ENCODE measurements around the gene CMBL.
A peak's percentile ranks its signal among the peaks of the same experiment; 100 is the strongest.
"Not testable (repeated sequence)": the region's sequence is repeated elsewhere in the genome, so short reads cannot be mapped to it uniquely, and the experiment has no call there.

The CMBL gene

GRCh38 chr5:10248378-10249260 lies 59.1 kb downstream of the CMBL start:
- ATAC-seq, result no peak
- Mint-ChIP-seq H3K27me3 (no peaks in the 10 kb centered on the region), H3K27ac (peak overlapping the region; percentile 100), H3K4me3 (peak overlapping the region; percentile 94), H3K4me1 (peaks cover 44% of the 10 kb centered on the region), H3K36me3 (no peaks in the 10 kb centered on the region), H3K9me3 (no peaks in the 10 kb centered on the region)

- not testable (repeated sequence) for ATAC-seq, H3K27ac Mint-ChIP-seq, H3K36me3 Mint-ChIP-seq, H3K27me3 Mint-ChIP-seq, H3K9me3 Mint-ChIP-seq, H3K4me3 Mint-ChIP-seq
- H3K4me1 Mint-ChIP-seq, result peaks cover 35% of the 10 kb centered on the region
Measured at GRCh38 chr5:10247217-10247616, 60.5 kb downstream of the CMBL start.

GRCh38 chr5:10246761-10247160 lies 60.9 kb downstream of the CMBL start:
- Mint-ChIP-seq H3K4me3 (no peak overlapping the region), H3K36me3 (no peaks in the 10 kb centered on the region), H3K9me3 (no peaks in the 10 kb centered on the region), H3K27ac (no peak overlapping the region), H3K27me3 (no peaks in the 10 kb centered on the region), H3K4me1 (peaks cover 31% of the 10 kb centered on the region)
- ATAC-seq, result no peak

GRCh38 chr5:10244342-10244944 lies 63.3 kb downstream of the CMBL start:
- Mint-ChIP-seq H3K27me3 (no peaks in the 10 kb centered on the region), H3K9me3 (no peaks in the 10 kb centered on the region), H3K4me3 (no peak overlapping the region), H3K27ac (no peak overlapping the region), H3K36me3 (no peaks in the 10 kb centered on the region), H3K4me1 (peaks cover 18% of the 10 kb centered on the region)
- ATAC-seq, result no peak

GRCh38 chr5:10243660-10244240 lies 64.0 kb downstream of the CMBL start:
- H3K27me3 Mint-ChIP-seq, result no peaks in the 10 kb centered on the region
- no peak overlapping the region for H3K27ac Mint-ChIP-seq
- H3K4me3 Mint-ChIP-seq, result no peak overlapping the region
- ATAC-seq, result no peak
- H3K4me1 Mint-ChIP-seq, result peaks cover 15% of the 10 kb centered on the region
- H3K36me3 Mint-ChIP-seq, result no peaks in the 10 kb centered on the region
- no peaks in the 10 kb centered on the region for H3K9me3 Mint-ChIP-seq

- Mint-ChIP-seq H3K4me1 (no peaks in the 10 kb centered on the region), H3K36me3 (peaks cover 52% of the 10 kb centered on the region), H3K27ac (no peak overlapping the region), H3K9me3 (no peaks in the 10 kb centered on the region), H3K27me3 (no peaks in the 10 kb centered on the region), H3K4me3 (no peak overlapping the region)
- ATAC-seq, result no peak
Measured at GRCh38 chr5:10235350-10235749, 72.4 kb downstream of the CMBL start.

- Mint-ChIP-seq H3K9me3 (no peaks in the 10 kb centered on the region), H3K4me1 (no peaks in the 10 kb centered on the region), H3K4me3 (no peak overlapping the region), H3K27me3 (no peaks in the 10 kb centered on the region), H3K36me3 (peaks cover 67% of the 10 kb centered on the region), H3K27ac (no peak overlapping the region)
- no peak for ATAC-seq
Measured at GRCh38 chr5:10233505-10233904, 74.2 kb downstream of the CMBL start.

- H3K36me3 Mint-ChIP-seq, result peaks cover 67% of the 10 kb centered on the region
- no peak overlapping the region for H3K27ac Mint-ChIP-seq
Measured at GRCh38 chr5:10233011-10233410, 74.7 kb downstream of the CMBL start.

GRCh38 chr5:10232386-10232785 lies 75.3 kb downstream of the CMBL start:
- no peak overlapping the region for H3K27ac Mint-ChIP-seq
- no peak for ATAC-seq
- H3K36me3 Mint-ChIP-seq, result peaks cover 62% of the 10 kb centered on the region
- no peaks in the 10 kb centered on the region for H3K4me1 Mint-ChIP-seq
- no peaks in the 10 kb centered on the region for H3K27me3 Mint-ChIP-seq
- no peaks in the 10 kb centered on the region for H3K9me3 Mint-ChIP-seq
- H3K4me3 Mint-ChIP-seq, result no peak overlapping the region

More at GRCh38 chr5:10233011-10233410, 74.7 kb downstream of the CMBL start:
- Mint-ChIP-seq H3K4me3 (no peak overlapping the region), H3K4me1 (no peaks in the 10 kb centered on the region), H3K9me3 (no peaks in the 10 kb centered on the region), H3K27me3 (no peaks in the 10 kb centered on the region)
- ATAC-seq, result no peak

GRCh38 chr5:10229306-10230048 lies 78.2 kb downstream of the CMBL start:
- Mint-ChIP-seq H3K27ac (no peak overlapping the region), H3K4me3 (no peak overlapping the region), H3K27me3 (no peaks in the 10 kb centered on the region), H3K4me1 (no peaks in the 10 kb centered on the region), H3K36me3 (peaks cover 66% of the 10 kb centered on the region), H3K9me3 (peaks cover 4% of the 10 kb centered on the region)
- ATAC-seq, result no peak

- H3K4me3 Mint-ChIP-seq, result no peak overlapping the region
- no peaks in the 10 kb centered on the region for H3K4me1 Mint-ChIP-seq
- H3K36me3 Mint-ChIP-seq, result peaks cover 72% of the 10 kb centered on the region
- no peak for ATAC-seq
- no peak overlapping the region for H3K27ac Mint-ChIP-seq
- no peaks in the 10 kb centered on the region for H3K27me3 Mint-ChIP-seq
- peaks cover 7% of the 10 kb centered on the region for H3K9me3 Mint-ChIP-seq
Measured at GRCh38 chr5:10228288-10228687, 79.4 kb downstream of the CMBL start.
